Measurements from ENCODE around the gene HDAC5.
A peak's percentile ranks its signal among the peaks of the same experiment; 100 is the strongest.
"Not testable (repeated sequence)": the region's sequence is repeated elsewhere in the genome, so short reads cannot be mapped to it uniquely, and the experiment has no call there.

Gene HDAC5

GRCh38 chr17:44155488-44155887, 32.0 kb upstream of the HDAC5 start:
- Histone ChIP-seq H3K4me3 (no peak overlapping the region), H3K27ac (no peak overlapping the region), H3K36me3 (ENCODE audit: insufficient read depth, low read length) (peaks cover 21% of the 10 kb centered on the region; the same call in 1 of the 2 replicates), H3K9me3 (ENCODE audit: low read depth, low read length) (no peaks in the 10 kb centered on the region), H3K9ac (ENCODE audit: insufficient read length) (no peak overlapping the region)
- DNase-seq (ENCODE audit: low read depth, low spot score): no peak
- no peak for TF ChIP-seq EZH2 (IDR thresholded peaks at IDR 0.05)
- no peak for TF ChIP-seq FOXP2 (optimal IDR thresholded peaks at IDR 0.05; ENCODE audit: control extremely low read depth, extremely low read length, insufficient read depth)
- TF ChIP-seq POLR2AphosphoS5 (IDR thresholded peaks at IDR 0.05; ENCODE audit: borderline replicate concordance, low read depth, low read length): no peak

DNA sequence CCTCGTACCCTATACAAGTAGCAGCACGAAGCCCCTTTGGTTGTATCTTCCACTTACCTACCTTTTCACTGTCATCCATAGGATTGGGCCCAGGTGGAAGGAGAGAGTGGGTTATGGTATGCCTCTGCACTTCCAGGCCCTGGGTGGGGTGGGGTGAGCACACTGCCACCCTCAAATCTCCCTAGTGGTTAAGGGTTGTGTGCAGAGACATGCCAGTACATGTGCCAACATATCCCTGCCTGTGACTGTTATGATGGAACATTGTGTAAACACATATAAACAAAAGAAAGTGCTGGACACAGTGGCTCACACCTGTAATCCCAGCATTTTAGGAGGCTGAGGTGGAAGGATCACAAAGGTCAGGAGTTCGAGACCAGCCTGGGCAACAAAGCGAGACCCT, 29.4 kb upstream of the HDAC5 start:
- no peak for TF ChIP-seq FOXP2 (optimal IDR thresholded peaks at IDR 0.05; ENCODE audit: control extremely low read depth, extremely low read length, insufficient read depth)
- Histone ChIP-seq H3K4me3 (no peak overlapping the region), H3K9ac (ENCODE audit: insufficient read length) (no peak overlapping the region), H3K27ac (no peak overlapping the region), H3K36me3 (ENCODE audit: insufficient read depth, low read length) (peaks cover 27% of the 10 kb centered on the region), H3K9me3 (ENCODE audit: low read depth, low read length) (no peaks in the 10 kb centered on the region)
- DNase-seq (ENCODE audit: low read depth, low spot score): no peak

DNA sequence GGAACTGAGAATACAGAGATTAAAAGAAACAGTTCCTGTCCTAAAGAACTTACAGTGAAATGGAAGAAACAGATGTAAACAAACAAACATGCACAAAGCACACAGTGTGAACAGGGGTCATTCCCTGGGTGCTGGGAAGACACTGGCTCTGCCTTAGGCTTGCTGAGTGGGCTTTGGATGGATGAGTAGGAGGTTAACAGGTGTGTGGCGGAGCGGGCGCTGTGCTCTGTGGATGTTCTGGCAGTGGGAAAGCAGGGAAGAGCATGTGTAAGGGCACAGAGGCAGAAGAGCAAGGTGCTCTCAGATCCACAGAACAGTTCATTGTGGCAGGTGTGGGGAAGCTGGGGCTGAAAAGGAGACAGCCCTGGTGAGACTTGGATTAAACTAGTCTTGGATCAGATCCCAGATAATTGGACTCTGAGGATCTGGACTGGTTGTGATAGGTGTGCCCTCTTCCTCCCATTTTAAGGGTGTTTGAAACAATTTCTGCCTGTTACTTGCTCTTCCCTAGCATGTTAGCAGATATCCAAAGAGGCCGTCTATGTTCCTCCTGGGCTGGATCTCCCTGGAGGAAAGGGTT, 26.4 kb upstream of the HDAC5 start:
- no peak overlapping the region for H3K4me3 ChIP-seq
- H3K27ac ChIP-seq: no peak overlapping the region
- H3K36me3 ChIP-seq (ENCODE audit: insufficient read depth, low read length): peaks cover 45% of the 10 kb centered on the region
- DNase-seq (ENCODE audit: low read depth, low spot score): no peak
- no peak for TF ChIP-seq POLR2AphosphoS5 (IDR thresholded peaks at IDR 0.05; ENCODE audit: borderline replicate concordance, low read depth, low read length)
- H3K9ac ChIP-seq (ENCODE audit: insufficient read length): no peak overlapping the region
- H3K9me3 ChIP-seq (ENCODE audit: low read depth, low read length): no peaks in the 10 kb centered on the region

DNA sequence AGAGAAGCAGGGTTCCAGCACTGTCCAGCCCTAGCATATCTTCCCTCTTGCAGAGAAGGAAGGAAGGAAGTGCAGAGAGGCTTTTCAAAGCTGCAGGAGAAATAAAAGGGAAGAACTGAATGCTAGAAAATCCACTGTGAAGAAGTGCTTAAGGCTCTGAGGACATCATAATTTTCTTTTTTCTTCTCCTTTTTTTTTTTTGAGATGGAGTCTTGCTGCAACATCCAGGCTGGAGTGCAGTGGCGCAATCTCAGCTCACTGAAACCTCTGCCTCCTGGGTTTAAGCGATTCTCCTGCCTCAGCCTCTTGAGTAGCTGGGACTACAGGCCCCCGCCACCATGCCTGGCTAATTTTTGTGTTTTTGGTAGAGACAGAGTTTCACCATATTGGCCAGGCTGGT, 25.6 kb upstream of the HDAC5 start:
- H3K9ac ChIP-seq (ENCODE audit: insufficient read length); DNase-seq (ENCODE audit: low read depth, low spot score); H3K4me3 ChIP-seq; H3K27ac ChIP-seq; H3K9me3 ChIP-seq (ENCODE audit: low read depth, low read length): not testable (repeated sequence)
- peaks cover 45% of the 10 kb centered on the region for H3K36me3 ChIP-seq (ENCODE audit: insufficient read depth, low read length)

- no peak for DNase-seq (ENCODE audit: low read depth, low spot score)
- TF ChIP-seq POLR2AphosphoS5 (IDR thresholded peaks at IDR 0.05; ENCODE audit: borderline replicate concordance, low read depth, low read length) (no peak), EZH2 (IDR thresholded peaks at IDR 0.05) (no peak), FOXP2 (optimal IDR thresholded peaks at IDR 0.05; ENCODE audit: control extremely low read depth, extremely low read length, insufficient read depth) (no peak)
- Histone ChIP-seq H3K9ac (ENCODE audit: insufficient read length) (no peak overlapping the region), H3K9me3 (ENCODE audit: low read depth, low read length) (no peaks in the 10 kb centered on the region), H3K36me3 (ENCODE audit: insufficient read depth, low read length) (peaks cover 42% of the 10 kb centered on the region), H3K4me3 (no peak overlapping the region), H3K27ac (no peak overlapping the region)
These were observed 24.4 kb upstream of the HDAC5 start for GRCh38 chr17:44147812-44148211.

DNA sequence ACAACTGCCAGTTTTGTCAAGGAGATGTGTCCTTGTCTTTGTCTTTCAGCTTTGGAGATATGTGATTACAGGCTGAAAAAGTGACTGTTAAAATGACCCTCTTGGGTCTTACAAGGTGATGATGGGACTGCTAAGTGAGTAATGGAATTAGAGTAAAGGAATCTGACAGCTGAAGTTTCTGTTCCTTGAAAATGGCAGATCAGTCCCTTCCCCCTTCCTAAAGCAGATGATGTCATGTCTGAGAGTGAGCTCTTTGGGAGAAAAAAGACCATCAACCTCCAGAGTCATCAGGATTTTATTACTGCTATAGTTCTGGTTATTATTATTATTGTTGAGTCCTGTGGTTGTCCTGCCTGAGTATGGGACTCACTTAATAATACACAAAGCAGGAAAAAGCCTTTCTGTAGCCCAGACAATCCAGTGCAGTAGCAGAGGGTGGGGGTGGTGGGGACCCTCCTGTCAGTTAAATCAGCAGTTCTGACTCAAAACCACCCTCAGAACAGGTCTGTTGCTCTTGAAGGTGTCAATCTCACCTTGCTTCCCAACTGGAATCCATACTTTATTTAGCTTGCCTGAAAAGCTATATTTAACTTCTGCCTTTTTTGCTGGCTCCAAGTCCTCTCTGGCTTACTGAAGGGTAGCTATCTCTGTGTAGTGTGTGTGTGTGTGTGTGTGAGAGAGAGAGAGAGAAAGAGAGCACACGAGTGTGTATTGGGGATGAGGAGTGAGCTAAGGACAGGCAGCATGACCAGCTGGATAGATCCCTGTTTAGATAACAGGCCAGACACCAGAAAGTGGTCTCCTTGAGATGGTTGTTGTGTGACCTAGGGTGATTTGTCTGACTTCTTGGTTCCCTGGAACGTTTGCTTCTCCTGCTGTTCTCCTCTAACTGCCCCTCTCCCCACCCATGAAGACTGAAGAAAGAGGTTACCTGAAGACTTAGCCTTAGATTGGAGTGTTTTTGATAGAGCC, 23.2 kb upstream of the HDAC5 start:
- TF ChIP-seq POLR2AphosphoS5 (IDR thresholded peaks at IDR 0.05; ENCODE audit: borderline replicate concordance, low read depth, low read length): no peak
- TF ChIP-seq FOXP2 (optimal IDR thresholded peaks at IDR 0.05; ENCODE audit: control extremely low read depth, extremely low read length, insufficient read depth): no peak
- no peak for TF ChIP-seq EZH2 (IDR thresholded peaks at IDR 0.05)
- no peak overlapping the region for H3K4me3 ChIP-seq
- H3K36me3 ChIP-seq (ENCODE audit: insufficient read depth, low read length): peaks cover 37% of the 10 kb centered on the region
- no peak overlapping the region for H3K9ac ChIP-seq (ENCODE audit: insufficient read length)
- DNase-seq (ENCODE audit: low read depth, low spot score): no peak
- no peak overlapping the region for H3K27ac ChIP-seq
- H3K9me3 ChIP-seq (ENCODE audit: low read depth, low read length): no peaks in the 10 kb centered on the region

DNA sequence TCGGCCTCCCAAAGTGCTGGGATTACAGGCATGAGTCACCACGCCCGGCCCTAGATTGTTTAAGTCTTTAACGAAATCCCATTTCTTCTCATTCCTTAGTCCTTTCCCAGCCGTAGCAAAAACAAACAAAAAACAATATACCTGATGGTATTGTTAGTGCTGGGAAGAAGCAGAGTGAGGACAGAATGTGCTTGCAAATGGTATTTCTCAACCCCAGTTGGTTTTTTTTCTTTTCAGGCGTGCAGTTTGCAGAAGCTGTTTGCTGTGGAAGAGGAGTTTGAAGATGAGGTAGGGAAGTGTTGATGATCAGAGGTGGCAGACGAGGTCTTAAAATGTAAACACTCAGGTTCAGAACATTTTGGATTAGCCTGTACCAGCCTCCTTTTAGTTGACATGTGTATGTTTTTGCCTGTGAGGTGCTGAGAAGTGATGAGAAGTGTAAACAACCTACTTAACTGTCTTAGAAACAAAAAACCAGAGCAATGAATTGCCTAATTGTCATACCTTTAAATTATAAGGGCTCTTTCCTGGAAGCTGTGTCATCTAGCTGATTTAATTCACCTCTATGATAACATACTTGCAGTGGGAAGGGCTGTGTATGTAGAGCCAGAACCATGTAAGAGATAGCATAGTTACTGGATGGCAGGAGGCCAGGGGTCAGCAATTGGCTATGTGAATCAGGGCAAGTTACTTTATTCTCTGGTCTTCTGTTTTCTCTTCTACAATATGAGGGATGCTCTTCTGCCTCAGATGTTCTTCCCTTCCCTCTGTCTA, 21.7 kb upstream of the HDAC5 start:
- H3K27ac ChIP-seq: peak overlapping the region; percentile 36; the same call in 1 of the 2 replicates
- TF ChIP-seq FOXP2 (optimal IDR thresholded peaks at IDR 0.05; ENCODE audit: control extremely low read depth, extremely low read length, insufficient read depth): no peak
- no peak for TF ChIP-seq EZH2 (IDR thresholded peaks at IDR 0.05)
- no peak for TF ChIP-seq POLR2AphosphoS5 (IDR thresholded peaks at IDR 0.05; ENCODE audit: borderline replicate concordance, low read depth, low read length)
- no peak for DNase-seq (ENCODE audit: low read depth, low spot score)
- H3K9me3 ChIP-seq (ENCODE audit: low read depth, low read length): no peaks in the 10 kb centered on the region
- no peak overlapping the region for H3K9ac ChIP-seq (ENCODE audit: insufficient read length)
- no peak overlapping the region for H3K4me3 ChIP-seq
- H3K36me3 ChIP-seq (ENCODE audit: insufficient read depth, low read length): peaks cover 37% of the 10 kb centered on the region

DNA sequence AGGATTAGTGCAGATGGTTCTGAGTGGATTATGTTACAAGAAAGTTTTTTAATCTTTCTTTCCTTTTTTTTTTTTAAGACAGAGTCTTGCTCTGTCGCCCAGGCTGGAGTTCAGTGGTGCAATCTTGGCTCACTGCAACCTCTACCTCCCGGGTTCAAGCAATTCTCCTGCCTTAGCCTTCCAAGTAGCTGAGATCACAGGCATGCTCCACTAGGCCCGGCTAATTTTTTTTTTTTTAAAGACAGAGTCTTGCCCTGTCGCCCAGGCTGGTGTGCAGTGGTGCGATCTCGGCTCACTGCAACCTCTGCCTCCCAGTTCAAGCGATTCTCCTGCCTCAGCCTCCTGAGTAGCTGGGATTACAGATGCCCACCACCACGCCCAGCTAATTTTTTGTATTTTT, 20.5 kb upstream of the HDAC5 start:
- DNase-seq (ENCODE audit: low read depth, low spot score); H3K9me3 ChIP-seq (ENCODE audit: low read depth, low read length); H3K4me3 ChIP-seq; H3K9ac ChIP-seq (ENCODE audit: insufficient read length); H3K27ac ChIP-seq: not testable (repeated sequence)
- H3K36me3 ChIP-seq (ENCODE audit: insufficient read depth, low read length): peaks cover 30% of the 10 kb centered on the region
